Fibroblast of gingiva (primary cell): ENCODE data around the gene UBE2M.
"Not testable (repeated sequence)": the region's sequence is repeated elsewhere in the genome, so short reads cannot be mapped to it uniquely, and the experiment has no call there.

Source experiments
- DNase-seq: peaks from one replicate; pipeline ENCODE4 v3.0.0-alpha.2; 2011; ENCODE audit warnings: low read depth

Gene UBE2M

DNA sequence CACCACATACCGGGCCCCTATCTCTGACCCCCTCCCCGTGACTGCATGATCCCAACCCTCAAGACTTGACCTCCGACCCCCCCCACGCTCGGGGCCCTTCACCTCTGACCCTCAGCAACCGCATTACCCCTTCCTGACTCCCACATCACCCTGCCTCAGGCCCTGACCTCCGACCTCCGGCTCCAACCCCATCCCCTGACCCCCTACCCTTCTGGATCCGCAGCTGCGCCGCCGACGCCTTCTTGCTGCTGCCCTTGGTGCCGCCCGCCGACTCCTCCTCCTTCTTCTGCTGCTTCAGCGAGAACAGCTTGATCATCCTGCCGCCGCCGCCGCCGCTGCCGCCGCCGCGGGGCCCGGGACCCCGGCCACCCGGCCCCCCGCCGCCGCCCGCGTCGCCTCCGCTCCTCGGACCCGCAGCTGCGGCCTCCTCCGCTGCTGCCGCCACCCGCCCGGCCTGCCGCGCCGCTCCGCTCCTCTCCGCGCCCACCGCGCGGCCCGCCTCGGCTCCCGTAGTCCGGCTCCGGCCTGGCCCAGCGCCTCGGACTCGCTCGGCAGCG is at the start of gene UBE2M:
UBE2M (minus strand) TSS at position 546 of the 557 bp plus-strand sequence; CDS start at position 316, 230 bp downstream.
- peak; percentile 47 for DNase-seq

DNA sequence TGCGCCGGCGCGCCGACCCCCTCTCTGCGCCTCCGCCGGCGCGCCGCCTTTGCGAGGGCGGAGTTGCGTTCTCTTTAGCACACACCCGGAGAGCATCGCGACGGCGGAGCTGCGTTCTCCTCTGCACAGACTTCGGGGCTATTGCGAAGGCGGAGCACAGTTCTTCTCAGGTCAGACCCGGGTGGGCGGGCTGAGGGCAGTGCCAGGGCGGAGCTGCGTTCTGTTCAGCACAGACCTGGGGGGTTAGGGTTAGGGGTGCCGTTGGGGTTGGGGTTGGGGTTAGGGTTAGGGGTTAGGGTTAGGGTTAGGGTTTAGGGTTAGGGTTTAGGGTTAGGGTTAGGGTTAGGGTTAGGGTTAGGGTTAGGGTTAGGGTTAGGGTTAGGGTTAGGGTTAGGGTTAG is 48.8 kb upstream of the UBE2M start:
- not testable (repeated sequence) for DNase-seq

DNA sequence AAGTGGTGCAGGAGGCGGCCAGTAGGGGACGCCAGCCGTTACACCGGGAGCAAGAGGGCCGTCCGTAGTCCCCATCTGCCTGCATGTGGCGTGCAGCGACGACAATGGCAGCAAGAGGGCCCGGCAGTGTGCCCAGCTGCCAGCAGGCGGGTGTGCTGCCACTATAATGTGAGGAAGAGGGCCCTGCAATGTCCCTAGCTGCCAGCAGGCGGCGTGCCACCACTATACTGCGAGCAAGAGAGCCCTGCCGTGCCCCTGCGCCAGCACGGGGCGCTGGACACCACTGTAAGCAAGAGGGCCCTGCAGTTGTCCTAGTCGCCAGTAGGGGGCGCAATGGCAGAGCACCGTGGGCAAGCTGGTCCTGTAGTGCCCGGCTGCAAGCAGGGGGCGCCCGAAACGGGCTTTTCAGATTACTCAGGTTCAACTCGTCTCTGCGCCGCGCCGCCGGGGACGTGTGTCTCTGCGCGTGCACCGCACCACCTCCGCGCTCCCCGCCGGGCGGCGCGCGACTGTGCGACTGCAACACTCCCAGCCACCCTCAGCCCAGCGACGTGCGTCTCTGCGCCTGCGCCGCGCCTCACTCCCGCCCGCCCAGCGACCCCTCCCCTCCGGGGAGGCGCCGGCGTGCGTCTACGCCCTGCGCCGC is 48.0 kb upstream of the UBE2M start:
- DNase-seq: not testable (repeated sequence)

GRCh38 chr19:58586133-58586765 is 27.8 kb upstream of the UBE2M start:
- DNase-seq: no peak

DNA sequence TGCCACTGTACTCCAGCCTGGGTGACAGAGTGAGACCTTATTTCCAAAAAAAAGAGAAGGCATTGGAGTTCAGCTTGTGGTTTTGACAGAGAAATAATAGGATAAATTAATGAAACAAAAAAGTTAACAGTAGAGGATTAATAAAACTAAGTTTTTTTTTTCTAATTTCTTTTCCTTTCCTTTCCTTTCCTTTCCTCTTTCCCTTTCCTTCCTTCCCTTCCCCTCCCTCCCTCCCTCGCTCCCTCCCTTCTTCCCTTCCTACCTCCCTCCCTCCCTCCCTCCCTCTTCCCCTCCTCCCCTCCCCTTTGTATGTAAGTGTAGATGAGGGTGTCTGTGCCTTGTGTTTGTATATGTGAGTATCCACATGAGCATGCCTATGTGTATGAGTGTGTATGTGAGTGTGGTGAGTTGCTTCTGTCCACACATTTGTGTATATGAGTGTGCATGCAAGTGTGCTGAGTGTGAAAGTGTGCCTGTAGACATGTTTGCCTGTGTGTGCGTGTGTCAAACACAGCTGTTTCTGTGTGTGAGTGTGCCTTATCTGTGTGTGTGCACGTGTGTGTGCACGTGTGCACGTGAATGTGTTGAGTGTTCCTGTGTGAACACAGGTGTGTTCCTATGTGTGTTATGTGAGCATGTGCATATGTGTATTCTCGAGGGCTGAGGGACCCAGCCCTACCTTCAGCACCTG is 27.2 kb upstream of the UBE2M start:
- no peak for DNase-seq

GRCh38 chr19:58584498-58585441 is 26.4 kb upstream of the UBE2M start:
- no peak for DNase-seq

DNA sequence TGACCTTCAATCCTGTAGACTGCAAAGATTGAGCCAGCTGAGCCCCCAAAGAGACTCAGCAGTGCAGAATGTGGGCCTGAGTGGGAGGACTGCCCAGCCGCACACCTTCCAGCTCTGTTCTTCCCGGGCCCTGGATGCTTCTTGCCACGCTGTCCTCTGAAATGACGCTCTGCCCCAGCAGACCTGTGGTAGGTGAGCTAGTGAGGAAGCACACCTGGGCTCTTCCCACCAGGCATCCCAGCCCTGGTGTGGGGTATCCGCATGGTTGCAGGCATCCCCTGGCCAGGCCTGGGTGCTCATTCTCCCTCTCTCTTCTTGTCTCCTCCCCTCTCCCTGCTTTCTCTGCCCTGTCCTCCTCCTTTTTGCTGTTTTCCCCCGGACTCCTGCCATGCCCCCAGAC is 24.6 kb upstream of the UBE2M start:
- no peak for DNase-seq

- DNase-seq: peak; percentile 83
Measured at GRCh38 chr19:58581227-58582141, 23.1 kb upstream of the UBE2M start.

DNA sequence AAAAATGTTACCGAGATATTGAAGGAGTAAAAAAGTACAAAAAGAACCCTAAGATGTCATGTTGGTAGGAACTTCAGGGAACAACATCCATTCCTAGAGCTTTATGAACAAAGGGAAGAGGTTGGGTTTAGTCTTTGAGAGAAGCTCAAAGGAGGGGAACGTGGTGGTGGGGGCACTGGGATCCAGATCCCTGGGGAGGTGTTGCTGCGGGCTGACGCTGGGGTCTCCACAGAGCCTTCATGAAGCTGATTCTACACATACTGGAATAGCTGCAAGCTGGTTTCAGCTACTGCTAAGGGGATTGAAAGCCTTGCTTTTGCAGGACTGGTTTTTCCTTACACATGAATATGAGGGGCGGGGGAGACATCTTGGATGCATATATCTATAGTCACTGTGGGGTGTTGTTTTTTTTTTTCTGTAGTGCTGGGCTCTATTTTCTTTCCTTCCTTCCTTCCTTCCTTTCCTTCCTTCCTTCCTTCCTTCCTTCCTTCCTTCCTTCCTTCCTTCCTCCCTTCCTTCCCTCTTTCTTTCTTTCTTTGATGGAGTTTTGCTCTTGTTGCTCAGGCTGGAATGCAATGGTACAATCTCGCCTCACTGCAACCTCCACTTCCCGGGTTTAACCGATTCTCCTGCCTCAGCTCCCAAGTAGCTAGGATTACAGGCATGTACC is 21.2 kb upstream of the UBE2M start:
- DNase-seq: no peak

DNA sequence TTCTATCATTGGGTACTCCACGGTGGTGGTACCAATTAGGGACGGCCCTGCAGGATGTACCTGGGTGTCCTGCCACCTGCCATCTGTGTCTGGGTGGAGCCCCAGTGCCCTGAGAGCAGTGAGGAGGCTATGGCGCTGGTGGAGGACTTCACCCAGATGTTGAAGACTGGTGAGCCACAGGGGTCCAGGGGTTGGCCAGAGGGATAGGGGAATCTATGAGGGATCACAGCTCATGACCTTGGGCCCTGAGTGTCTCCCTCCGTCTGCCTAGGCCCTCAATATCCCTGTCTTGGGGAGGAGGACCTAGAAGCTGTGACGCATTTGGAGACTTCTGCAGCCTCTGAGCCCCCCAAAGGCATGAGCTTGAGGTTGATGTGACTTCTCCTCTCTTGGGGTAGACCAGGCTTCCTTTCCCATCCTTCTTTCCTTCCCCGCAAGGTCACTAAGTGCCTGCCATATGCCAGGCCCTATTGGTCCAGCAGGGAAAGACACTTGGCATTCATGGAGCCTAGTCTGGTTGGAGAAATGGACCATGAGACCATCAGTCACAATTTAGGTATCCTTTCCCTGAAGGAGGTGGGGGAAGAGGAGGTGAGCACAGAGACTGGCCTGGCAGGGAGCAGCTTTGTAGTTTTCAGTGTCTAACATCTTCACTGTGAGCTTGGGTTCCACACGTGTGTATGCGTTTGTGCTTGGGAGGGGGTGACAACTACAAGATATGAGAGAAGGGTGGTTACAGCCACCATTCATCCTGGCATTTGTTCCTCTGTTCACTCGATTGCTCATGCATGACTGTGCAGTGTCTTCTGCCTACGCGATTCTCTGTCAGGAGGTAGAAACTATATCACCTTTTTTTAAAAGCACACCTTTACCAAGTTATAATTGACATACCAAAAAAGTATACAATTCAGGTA is 19.9 kb upstream of the UBE2M start:
- DNase-seq: no peak

DNA sequence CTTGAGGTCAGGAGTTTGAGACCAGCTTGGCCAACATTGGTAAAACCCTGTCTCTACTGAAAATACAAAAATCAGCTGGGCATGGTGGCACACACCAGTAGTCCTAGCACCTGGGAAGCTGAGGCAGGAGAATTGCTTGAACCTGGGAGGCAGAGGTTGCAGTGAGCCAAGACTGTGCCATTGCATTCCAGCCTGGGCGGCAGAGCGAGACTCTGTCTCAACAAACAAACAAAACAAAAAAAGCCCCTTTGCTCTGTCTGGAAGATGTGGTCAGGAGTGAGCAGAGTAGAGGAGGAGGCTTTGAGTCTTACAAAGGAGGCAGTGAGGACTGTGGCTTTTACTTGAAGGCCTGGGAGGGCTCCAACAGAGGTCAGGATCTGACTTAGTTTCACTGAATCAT is 19.2 kb upstream of the UBE2M start:
- DNase-seq: not testable (repeated sequence)

- peak; percentile 91 for DNase-seq
Measured at GRCh38 chr19:58575183-58576041, 17.0 kb upstream of the UBE2M start.

DNA sequence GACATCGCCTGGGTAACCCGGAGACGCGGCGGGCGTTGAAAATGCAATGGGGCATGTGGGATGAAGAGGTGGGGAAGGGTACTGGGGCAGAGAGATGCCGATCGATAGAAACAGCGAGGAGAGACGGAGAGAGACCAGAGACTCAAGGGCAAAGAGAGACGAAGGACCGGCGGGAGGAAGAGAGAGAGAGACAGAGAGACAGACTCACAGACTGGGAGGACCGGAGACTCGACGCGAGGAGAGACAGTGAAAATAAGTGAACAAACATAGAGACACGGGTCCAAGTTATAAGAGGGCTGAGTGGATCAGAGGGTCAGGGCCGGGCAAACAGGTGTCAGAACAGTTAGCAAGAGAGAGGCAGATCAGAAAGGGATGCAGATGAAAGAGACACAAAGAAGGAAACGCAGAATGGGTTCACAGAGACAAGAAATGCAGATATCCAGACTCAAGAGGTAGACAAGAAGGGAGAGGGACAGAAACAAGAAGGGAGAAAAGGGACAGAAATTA is 15.3 kb upstream of the UBE2M start:
- no peak for DNase-seq

DNA sequence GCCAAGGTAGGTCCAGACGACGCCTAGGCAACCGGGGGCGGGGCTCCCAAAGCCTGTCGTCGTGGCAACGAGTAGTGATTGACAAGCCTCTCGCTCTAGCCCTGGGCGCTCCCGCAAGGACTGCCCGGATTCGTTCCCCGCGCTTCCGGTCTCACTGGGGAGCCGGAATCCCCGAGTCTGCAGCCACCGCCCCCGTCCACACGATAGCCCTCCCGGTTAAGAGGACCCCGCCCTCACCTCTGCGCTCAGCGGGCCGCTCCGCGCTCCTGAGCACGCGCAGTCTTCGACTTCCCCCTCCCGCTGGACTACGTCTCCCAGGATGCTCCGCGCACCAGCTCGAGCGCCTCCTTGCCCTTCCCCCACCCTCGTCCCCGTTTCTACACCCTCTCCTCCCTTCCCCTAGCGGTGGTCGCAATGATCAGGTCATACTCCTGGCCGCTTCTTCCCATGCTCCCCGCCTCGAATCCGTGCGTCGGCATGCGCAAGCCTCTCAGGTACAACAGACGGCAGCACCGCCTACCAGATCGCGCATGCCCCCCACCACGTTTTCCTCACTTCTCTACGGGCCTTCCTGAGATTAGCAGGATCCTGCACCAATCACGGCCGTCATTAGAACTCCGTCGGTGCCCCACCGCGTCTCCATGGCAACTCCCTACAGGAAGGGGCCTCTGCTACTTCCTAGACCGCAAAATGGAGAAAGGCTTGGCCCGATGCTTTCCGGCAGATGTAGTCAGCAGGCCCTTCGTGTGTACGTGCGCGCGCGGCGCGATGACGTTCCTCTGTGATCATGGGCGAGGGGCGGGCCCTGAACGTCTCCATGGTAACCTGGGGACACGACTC is 14.6 kb upstream of the UBE2M start, which contains the start of gene MZF1:
MZF1 (minus strand) TSS at position 518 of the 840 bp plus-strand sequence. CDS start 1,946 bp downstream, outside the sequence.
- peak; percentile 100 for DNase-seq

GRCh38 chr19:58572026-58572817 is 13.8 kb upstream of the UBE2M start:
- no peak for DNase-seq

- DNase-seq: no peak
Measured at GRCh38 chr19:58571575-58571947, 13.2 kb upstream of the UBE2M start.
